GM21423 (cell line): ENCODE data around the gene PDE1A.

ENCODE experiments used
- ATAC-seq: cut with Tn5 transposase; IDR thresholded peaks from one replicate; pipeline ENCODE4 v1.9.1; 2021; ENCODE audit warnings: mild to moderate bottlenecking, moderate library complexity; ENCODE audit not compliant: unreplicated experiment

PDE1A gene

GRCh38 chr2:182426918-182427240, at the start of gene PDE1A:
Gene PDE1A (minus strand): TSS chr2:182427036.
- no peak for ATAC-seq

GRCh38 chr2:182473635-182474034, 46.8 kb upstream of the PDE1A start:
- ATAC-seq = no peak

GRCh38 chr2:182463760-182464159, 36.9 kb upstream of the PDE1A start:
- no peak for ATAC-seq

GRCh38 chr2:182456784-182457183, 29.9 kb upstream of the PDE1A start:
- ATAC-seq = no peak

GRCh38 chr2:182452456-182452990, 25.7 kb upstream of the PDE1A start:
- ATAC-seq = no peak

GRCh38 chr2:182448371-182448770, 21.5 kb upstream of the PDE1A start:
- ATAC-seq = no peak

- ATAC-seq = no peak
Measured at GRCh38 chr2:182447863-182448262, 21.0 kb upstream of the PDE1A start.

- no peak for ATAC-seq
Measured at GRCh38 chr2:182447163-182447562, 20.3 kb upstream of the PDE1A start.

GRCh38 chr2:182446087-182446486, 19.3 kb upstream of the PDE1A start:
- no peak for ATAC-seq

GRCh38 chr2:182445391-182445965, 18.6 kb upstream of the PDE1A start:
- ATAC-seq = no peak

- no peak for ATAC-seq
Measured at GRCh38 chr2:182444806-182445205, 18.0 kb upstream of the PDE1A start.

- ATAC-seq = no peak
Measured at GRCh38 chr2:182444170-182444569, 17.3 kb upstream of the PDE1A start.

- ATAC-seq = no peak
Measured at GRCh38 chr2:182436252-182436651, 9.4 kb upstream of the PDE1A start.

- no peak for ATAC-seq
Measured at GRCh38 chr2:182435754-182436153, 8.9 kb upstream of the PDE1A start.

- ATAC-seq = no peak
Measured at GRCh38 chr2:182432051-182432450, 5.2 kb upstream of the PDE1A start.

- no peak for ATAC-seq
Measured at GRCh38 chr2:182428476-182428875, 1.6 kb upstream of the PDE1A start.

- ATAC-seq = no peak
Measured at GRCh38 chr2:182426082-182426917, 536 bp downstream of the PDE1A start.

- no peak for ATAC-seq
Measured at GRCh38 chr2:182422864-182423263, 4.0 kb downstream of the PDE1A start.

- ATAC-seq = no peak
Measured at GRCh38 chr2:182420669-182421068, 6.2 kb downstream of the PDE1A start.

GRCh38 chr2:182416861-182417260, 10.0 kb downstream of the PDE1A start:
- ATAC-seq = no peak

- ATAC-seq = no peak
Measured at GRCh38 chr2:182416191-182416590, 10.6 kb downstream of the PDE1A start.

- ATAC-seq = no peak
Measured at GRCh38 chr2:182415771-182416170, 11.1 kb downstream of the PDE1A start.
